NOMO-1 treated with DMSO at 0.1 percent for 48 hours (cell line): ENCODE results near the gene AFG3L2.

Source experiments
- DNase-seq: peaks from one replicate; lab custom pipeline; 2025; ENCODE audit not compliant: unreplicated experiment; lab: John Stamatoyannopoulos, UW

AFG3L2 gene

GRCh38 chr18:12327510-12328178 lies 49.4 kb downstream of the AFG3L2 start:
- peak; percentile 53 for DNase-seq

- DNase-seq, result no peak
Measured at GRCh38 chr18:12326711-12327460, 50.1 kb downstream of the AFG3L2 start.

- no peak for DNase-seq
Measured at GRCh38 chr18:12325726-12326245, 51.2 kb downstream of the AFG3L2 start.

GRCh38 chr18:12324991-12325725 lies 51.9 kb downstream of the AFG3L2 start:
- DNase-seq, result no peak

- no peak for DNase-seq
Measured at GRCh38 chr18:12321333-12321732, 55.7 kb downstream of the AFG3L2 start.

GRCh38 chr18:12318857-12319256 lies 58.2 kb downstream of the AFG3L2 start:
- DNase-seq, result no peak

- DNase-seq, result no peak
Measured at GRCh38 chr18:12318334-12318697, 58.7 kb downstream of the AFG3L2 start.

- DNase-seq, result peak; percentile 36
Measured at GRCh38 chr18:12317664-12318333, 59.2 kb downstream of the AFG3L2 start.

GRCh38 chr18:12315911-12316310 lies 61.1 kb downstream of the AFG3L2 start:
- DNase-seq, result no peak

- no peak for DNase-seq
Measured at GRCh38 chr18:12315490-12315889, 61.5 kb downstream of the AFG3L2 start.

- peak; percentile 24 for DNase-seq
Measured at GRCh38 chr18:12314591-12315305, 62.3 kb downstream of the AFG3L2 start.

GRCh38 chr18:12313530-12314245 lies 63.3 kb downstream of the AFG3L2 start:
- no peak for DNase-seq

GRCh38 chr18:12312976-12313375 lies 64.1 kb downstream of the AFG3L2 start:
- DNase-seq, result no peak

- no peak for DNase-seq
Measured at GRCh38 chr18:12310762-12311161, 66.3 kb downstream of the AFG3L2 start.

- no peak for DNase-seq
Measured at GRCh38 chr18:12309683-12310198, 67.3 kb downstream of the AFG3L2 start.

GRCh38 chr18:12308386-12309100 lies 68.5 kb downstream of the AFG3L2 start:
- peak; percentile 66 for DNase-seq

- peak; percentile 36 for DNase-seq
Measured at GRCh38 chr18:12307701-12308385, 69.2 kb downstream of the AFG3L2 start, which contains the start of gene TUBB6. Gene TUBB6, plus strand, starts transcription at chr18:12308241. Its CDS starts 52 bp downstream, at chr18:12308293.
